ENCODE data around the gene PDE2A.

DNA sequence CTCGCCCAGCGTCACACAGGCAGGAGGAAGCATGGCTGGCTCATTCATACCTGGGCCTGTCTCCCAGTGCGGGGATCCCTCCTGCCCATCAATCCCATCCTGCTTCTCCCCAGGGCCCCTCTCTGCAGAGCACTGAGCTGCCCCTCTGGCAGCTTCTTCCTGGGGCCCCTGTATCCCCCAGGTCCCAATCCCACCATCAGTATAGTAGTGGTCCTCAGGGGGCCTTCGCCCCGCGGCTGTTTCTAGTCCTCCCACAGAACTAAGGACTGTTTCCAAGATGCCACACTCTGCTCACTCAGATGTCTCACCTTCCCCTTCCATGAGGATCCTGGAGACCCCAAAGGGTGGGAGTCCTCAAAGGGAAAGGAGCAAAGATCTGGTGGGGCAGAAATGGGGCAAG, 97.6 kb downstream of the PDE2A start:
- TF ChIP-seq CTCF (IDR thresholded peaks at IDR 0.05; ENCODE audit: borderline replicate concordance, extremely low read depth, low read length, poor library complexity, severe bottlenecking): no peak
- TF ChIP-seq EZH2 (IDR thresholded peaks at IDR 0.05; ENCODE audit: borderline replicate concordance, low read depth, low read length, severe bottlenecking): no peak
